ENCODE measurements around the gene WNT2.

The WNT2 gene

DNA sequence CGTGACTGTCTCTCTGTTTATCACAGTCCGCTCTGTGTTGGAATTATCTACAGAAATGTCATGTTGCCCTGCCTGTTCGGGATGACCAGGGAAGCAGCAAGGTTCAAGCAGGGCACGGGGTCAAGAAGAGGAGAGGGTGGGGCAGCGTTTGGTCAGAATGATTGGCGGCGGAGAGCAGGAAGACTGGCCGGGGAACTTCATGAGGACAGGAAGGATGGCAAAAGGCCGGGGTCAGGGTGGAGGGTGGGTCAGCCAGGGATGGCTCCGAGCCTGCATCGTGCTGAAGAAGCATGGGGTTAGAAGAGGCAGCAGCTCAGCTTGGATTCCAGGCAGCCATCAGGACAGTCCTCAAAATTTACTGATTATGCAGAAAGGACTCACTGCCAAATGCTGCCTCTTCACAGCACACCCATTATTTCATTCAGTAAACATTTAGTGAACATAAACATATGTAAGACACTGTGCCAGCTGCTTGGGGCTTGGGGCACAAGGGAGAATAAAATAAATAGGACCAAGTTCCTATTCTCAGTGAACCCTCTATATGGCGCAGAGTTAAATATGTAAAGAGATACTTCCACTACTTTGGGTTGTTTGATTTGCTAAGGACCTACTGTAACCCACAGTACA, 42.8 kb downstream of the WNT2 start:
- Mint-ChIP-seq H3K4me3 (no peak overlapping the region), H3K36me3 (no peaks in the 10 kb centered on the region), H3K27me3 (peaks cover 9% of the 10 kb centered on the region), H3K9me3 (peaks cover 2% of the 10 kb centered on the region), H3K4me1 (no peaks in the 10 kb centered on the region), H3K27ac (no peak overlapping the region)
- no peak for ATAC-seq

GRCh38 chr7:117279203-117279602, 43.7 kb downstream of the WNT2 start:
- Mint-ChIP-seq H3K4me3 (no peak overlapping the region), H3K4me1 (no peaks in the 10 kb centered on the region), H3K36me3 (no peaks in the 10 kb centered on the region), H3K9me3 (no peaks in the 10 kb centered on the region), H3K27me3 (peaks cover 9% of the 10 kb centered on the region), H3K27ac (no peak overlapping the region)
- ATAC-seq = no peak

GRCh38 chr7:117278040-117278439, 44.8 kb downstream of the WNT2 start:
- Mint-ChIP-seq H3K27ac (no peak overlapping the region), H3K27me3 (peaks cover 13% of the 10 kb centered on the region), H3K36me3 (no peaks in the 10 kb centered on the region), H3K4me3 (no peak overlapping the region), H3K4me1 (no peaks in the 10 kb centered on the region), H3K9me3 (no peaks in the 10 kb centered on the region)
- ATAC-seq = no peak

- H3K4me1 Mint-ChIP-seq = no peaks in the 10 kb centered on the region
- H3K4me3 Mint-ChIP-seq = no peak overlapping the region
- no peak overlapping the region for H3K27ac Mint-ChIP-seq
- H3K36me3 Mint-ChIP-seq = no peaks in the 10 kb centered on the region
- H3K27me3 Mint-ChIP-seq = peaks cover 17% of the 10 kb centered on the region
- no peaks in the 10 kb centered on the region for H3K9me3 Mint-ChIP-seq
- no peak for ATAC-seq
These were observed 45.3 kb downstream of the WNT2 start for GRCh38 chr7:117277576-117277975.

DNA sequence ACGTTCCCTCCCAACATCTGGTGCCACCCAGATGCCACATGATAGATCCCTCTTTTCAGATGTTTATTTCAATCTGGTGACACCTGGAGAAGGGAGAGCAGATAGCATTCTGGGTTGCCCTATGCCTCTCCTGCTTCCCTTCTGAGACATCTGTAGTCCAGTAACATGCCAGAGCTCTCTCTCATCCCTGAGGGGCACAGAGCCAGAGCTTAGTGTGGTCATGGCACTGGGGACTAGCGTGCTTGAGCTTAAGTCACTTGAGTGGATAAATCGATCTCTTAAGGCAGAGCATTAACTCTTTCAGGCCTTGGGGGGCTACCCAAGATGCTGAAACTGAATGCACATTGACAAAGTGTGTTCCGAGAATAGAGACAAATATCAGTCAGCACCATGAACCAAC, 47.9 kb downstream of the WNT2 start:
- no peak for ATAC-seq
- no peak overlapping the region for H3K4me3 Mint-ChIP-seq
- no peaks in the 10 kb centered on the region for H3K9me3 Mint-ChIP-seq
- H3K27ac Mint-ChIP-seq = no peak overlapping the region
- no peaks in the 10 kb centered on the region for H3K36me3 Mint-ChIP-seq
- no peaks in the 10 kb centered on the region for H3K4me1 Mint-ChIP-seq
- H3K27me3 Mint-ChIP-seq = peaks cover 32% of the 10 kb centered on the region

GRCh38 chr7:117273814-117274225, 49.0 kb downstream of the WNT2 start:
- no peaks in the 10 kb centered on the region for H3K36me3 Mint-ChIP-seq
- H3K27ac Mint-ChIP-seq = no peak overlapping the region
- peaks cover 32% of the 10 kb centered on the region for H3K27me3 Mint-ChIP-seq
- no peaks in the 10 kb centered on the region for H3K4me1 Mint-ChIP-seq
- no peak overlapping the region for H3K4me3 Mint-ChIP-seq
- H3K9me3 Mint-ChIP-seq = no peaks in the 10 kb centered on the region
- ATAC-seq = no peak

DNA sequence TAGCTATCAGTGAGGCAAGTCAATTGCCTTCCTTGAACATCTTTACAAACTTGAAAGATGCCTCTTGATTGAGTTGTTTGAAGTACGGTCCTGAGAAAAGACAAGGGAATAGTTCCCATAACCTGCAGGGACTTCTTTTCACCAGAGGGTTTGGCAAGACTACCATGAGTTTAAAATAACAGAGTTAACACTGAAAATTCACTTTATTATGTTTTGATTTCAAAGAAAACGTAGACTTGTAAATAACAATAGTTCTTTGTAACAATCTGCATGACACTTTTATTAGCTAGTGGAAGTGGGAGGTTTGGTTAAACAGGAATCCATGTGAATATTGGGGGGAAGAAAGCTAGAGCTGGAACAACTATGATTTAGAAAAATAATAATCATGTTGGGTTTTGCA, 49.5 kb downstream of the WNT2 start:
- Mint-ChIP-seq H3K9me3 (no peaks in the 10 kb centered on the region), H3K27me3 (peaks cover 32% of the 10 kb centered on the region), H3K4me3 (no peak overlapping the region), H3K4me1 (no peaks in the 10 kb centered on the region), H3K36me3 (no peaks in the 10 kb centered on the region), H3K27ac (no peak overlapping the region)
- ATAC-seq = no peak

DNA sequence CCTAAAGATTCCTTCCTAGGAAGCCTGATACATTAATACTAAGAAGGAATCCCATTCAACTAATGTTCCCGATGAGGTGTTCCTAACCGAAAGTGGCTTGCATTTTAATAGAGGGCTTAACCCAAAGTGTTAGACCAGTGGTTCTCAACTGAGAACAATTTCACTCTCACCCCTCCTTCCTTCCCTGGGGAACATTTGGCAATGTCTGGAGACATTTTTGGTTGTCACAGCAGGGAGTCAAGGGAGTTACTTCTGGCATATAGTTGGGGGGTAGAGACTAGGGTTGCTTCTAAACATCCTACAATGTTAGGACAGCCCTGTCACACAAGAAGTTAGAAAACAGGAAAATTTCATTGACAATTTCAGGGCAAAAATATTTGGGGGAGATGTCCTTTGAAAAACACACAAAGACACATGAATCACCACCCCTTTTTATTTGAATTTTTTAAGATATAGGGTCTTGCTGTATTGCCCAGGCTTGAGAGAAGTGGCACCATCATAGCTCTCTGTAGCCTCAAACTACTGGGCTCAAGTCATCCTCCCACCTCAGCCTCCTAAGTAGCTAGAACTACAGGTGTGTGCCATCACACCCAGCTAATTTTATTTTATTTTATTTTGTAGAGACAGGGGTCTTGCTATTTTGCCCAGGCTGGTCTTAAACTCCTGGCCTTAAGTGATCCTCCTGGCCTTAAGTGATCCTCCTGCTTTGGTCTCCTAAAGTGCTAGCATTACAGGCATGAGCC, 50.7 kb downstream of the WNT2 start:
- ATAC-seq = no peak
- H3K4me3 Mint-ChIP-seq = no peak overlapping the region
- peaks cover 28% of the 10 kb centered on the region for H3K27me3 Mint-ChIP-seq
- H3K27ac Mint-ChIP-seq = no peak overlapping the region
- H3K36me3 Mint-ChIP-seq = no peaks in the 10 kb centered on the region
- no peaks in the 10 kb centered on the region for H3K9me3 Mint-ChIP-seq
- no peaks in the 10 kb centered on the region for H3K4me1 Mint-ChIP-seq

GRCh38 chr7:117271566-117271965, 51.3 kb downstream of the WNT2 start:
- Mint-ChIP-seq H3K27me3 (peaks cover 24% of the 10 kb centered on the region), H3K36me3 (no peaks in the 10 kb centered on the region), H3K4me3 (no peak overlapping the region), H3K9me3 (no peaks in the 10 kb centered on the region), H3K27ac (no peak overlapping the region), H3K4me1 (no peaks in the 10 kb centered on the region)
- no peak for ATAC-seq

- Mint-ChIP-seq H3K4me1 (no peaks in the 10 kb centered on the region), H3K27ac (no peak overlapping the region), H3K4me3 (no peak overlapping the region), H3K9me3 (no peaks in the 10 kb centered on the region), H3K36me3 (no peaks in the 10 kb centered on the region), H3K27me3 (peaks cover 24% of the 10 kb centered on the region)
- ATAC-seq = no peak
These were observed 52.5 kb downstream of the WNT2 start for GRCh38 chr7:117270371-117270770.

GRCh38 chr7:117269886-117270285, 53.0 kb downstream of the WNT2 start:
- Mint-ChIP-seq H3K9me3 (no peaks in the 10 kb centered on the region), H3K27me3 (peaks cover 24% of the 10 kb centered on the region), H3K36me3 (no peaks in the 10 kb centered on the region), H3K4me1 (no peaks in the 10 kb centered on the region), H3K4me3 (no peak overlapping the region), H3K27ac (no peak overlapping the region)
- no peak for ATAC-seq

DNA sequence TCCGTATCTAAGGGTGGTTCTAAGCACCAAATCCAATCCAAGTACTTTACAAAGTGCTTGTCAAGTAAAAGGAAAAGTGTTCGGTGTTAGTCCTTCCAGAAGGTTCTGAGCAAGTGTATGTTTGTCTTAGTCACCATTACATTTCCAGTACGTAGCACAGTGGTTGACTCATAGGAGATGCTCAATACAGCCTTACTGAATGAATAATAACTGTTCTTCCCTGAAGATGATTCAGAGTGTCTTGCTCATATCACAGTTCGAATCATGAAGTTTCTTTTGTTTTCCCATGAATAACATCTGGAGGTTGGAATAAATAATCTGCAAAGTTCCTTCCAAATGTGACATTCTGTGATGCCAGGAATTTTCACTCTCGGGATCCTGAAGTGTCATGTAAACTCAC, 53.4 kb downstream of the WNT2 start:
- no peak for ATAC-seq
- H3K27me3 Mint-ChIP-seq = peaks cover 24% of the 10 kb centered on the region
- no peaks in the 10 kb centered on the region for H3K9me3 Mint-ChIP-seq
- H3K4me1 Mint-ChIP-seq = no peaks in the 10 kb centered on the region
- no peak overlapping the region for H3K4me3 Mint-ChIP-seq
- no peaks in the 10 kb centered on the region for H3K36me3 Mint-ChIP-seq
- H3K27ac Mint-ChIP-seq = no peak overlapping the region

DNA sequence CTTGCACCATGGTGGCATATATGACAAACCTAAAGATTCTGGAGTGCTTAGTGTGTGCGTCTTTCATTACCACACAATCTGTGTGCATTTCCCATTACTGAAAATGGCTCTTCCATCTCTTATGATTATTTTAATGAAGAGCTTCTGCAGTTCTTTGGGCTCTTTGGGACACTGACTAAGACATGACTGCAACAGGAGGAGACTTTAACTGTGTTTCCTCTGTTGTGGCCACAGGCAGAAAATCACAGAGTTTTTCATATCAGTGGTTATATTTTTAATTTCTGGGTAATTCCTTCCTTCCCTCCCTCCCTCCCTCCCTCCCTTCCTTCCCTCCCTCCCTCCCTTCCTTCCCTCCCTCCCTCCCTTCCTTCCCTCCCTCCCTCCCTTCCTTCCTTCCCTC, 58.1 kb downstream of the WNT2 start:
- H3K4me1 Mint-ChIP-seq = no peaks in the 10 kb centered on the region
- H3K36me3 Mint-ChIP-seq = no peaks in the 10 kb centered on the region
- peaks cover 7% of the 10 kb centered on the region for H3K27me3 Mint-ChIP-seq
- H3K4me3 Mint-ChIP-seq = no peak overlapping the region
- no peak for ATAC-seq
- H3K9me3 Mint-ChIP-seq = no peaks in the 10 kb centered on the region
- no peak overlapping the region for H3K27ac Mint-ChIP-seq

GRCh38 chr7:117262546-117262945, 60.3 kb downstream of the WNT2 start:
- no peaks in the 10 kb centered on the region for H3K36me3 Mint-ChIP-seq
- H3K9me3 Mint-ChIP-seq = no peaks in the 10 kb centered on the region
- ATAC-seq = no peak
- no peaks in the 10 kb centered on the region for H3K4me1 Mint-ChIP-seq
- peaks cover 7% of the 10 kb centered on the region for H3K27me3 Mint-ChIP-seq
- H3K27ac Mint-ChIP-seq = no peak overlapping the region
- no peak overlapping the region for H3K4me3 Mint-ChIP-seq

GRCh38 chr7:117259615-117260014, 63.2 kb downstream of the WNT2 start:
- no peaks in the 10 kb centered on the region for H3K4me1 Mint-ChIP-seq
- no peak for ATAC-seq
- H3K4me3 Mint-ChIP-seq = no peak overlapping the region
- peaks cover 7% of the 10 kb centered on the region for H3K27me3 Mint-ChIP-seq
- H3K36me3 Mint-ChIP-seq = no peaks in the 10 kb centered on the region
- no peak overlapping the region for H3K27ac Mint-ChIP-seq
- no peaks in the 10 kb centered on the region for H3K9me3 Mint-ChIP-seq

DNA sequence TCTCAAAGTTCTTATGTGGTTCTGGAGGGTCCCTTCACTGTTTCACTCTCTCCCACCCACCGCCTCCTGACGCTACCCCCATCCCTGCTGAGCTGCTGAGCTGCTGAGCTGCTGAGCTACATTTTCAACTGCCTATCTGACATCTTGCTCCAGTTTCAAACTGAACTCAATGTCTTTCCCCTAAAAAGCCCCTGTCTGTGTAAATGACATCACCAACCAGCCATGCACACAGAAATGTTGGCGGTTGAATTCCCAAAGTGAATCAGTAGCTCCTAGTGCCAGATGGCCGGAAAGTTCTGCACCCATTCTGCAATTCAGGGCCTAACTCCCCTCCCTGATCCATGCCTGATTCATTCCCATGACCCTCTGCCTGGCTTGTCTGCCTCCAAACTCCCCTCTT, 71.2 kb downstream of the WNT2 start:
- Mint-ChIP-seq H3K36me3 (no peaks in the 10 kb centered on the region), H3K27ac (peak overlapping the region; percentile 43), H3K9me3 (peaks cover 3% of the 10 kb centered on the region), H3K4me1 (peaks cover 19% of the 10 kb centered on the region), H3K27me3 (peaks cover 23% of the 10 kb centered on the region), H3K4me3 (no peak overlapping the region)
- ATAC-seq = peak; percentile 59
